ENCODE results near the gene AAK1. TPM values are rescaled to one million over a fixed set of nuclear protein-coding genes. Genes with fewer than 3 reads are reported as not detected.

The AAK1 gene
- polyA plus RNA-seq, 1 donor from 2014 or later, result 26.7 TPM

DNA sequence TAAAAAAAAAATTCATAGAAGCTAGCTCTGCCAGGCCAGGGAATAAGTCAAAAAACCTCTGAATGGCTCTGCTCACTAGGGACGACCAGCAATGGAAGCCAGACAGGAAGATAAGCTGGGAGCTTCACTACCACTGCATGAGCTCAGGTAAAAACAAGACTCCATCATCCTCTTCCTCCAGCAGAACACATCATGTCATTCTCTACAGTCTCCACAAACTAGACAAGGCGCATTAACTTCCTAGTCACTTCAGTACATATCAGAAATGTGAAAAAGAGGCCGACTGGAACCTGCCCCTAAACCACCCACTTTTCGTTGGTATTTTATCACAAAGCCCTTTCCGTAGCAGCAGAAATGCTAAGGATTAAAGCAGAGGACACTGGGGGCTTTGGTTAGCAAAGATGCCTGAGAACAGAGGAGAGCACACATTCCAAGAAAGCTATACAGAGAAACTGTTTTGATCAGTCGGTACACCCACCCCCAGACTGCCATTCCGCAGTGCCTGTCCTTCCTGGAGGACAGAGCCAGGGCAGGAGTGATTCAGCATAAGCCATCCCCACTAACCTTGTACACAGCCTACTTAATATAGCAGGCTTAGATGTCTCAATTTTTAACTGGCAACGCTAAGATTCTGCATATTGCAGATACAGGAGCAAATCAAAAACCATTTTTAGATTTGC is 53.4 kb downstream of the AAK1 start:
- H3K4me3 ChIP-seq (ENCODE audit: low read length), result no peak overlapping the region
- no peaks in the 10 kb centered on the region for H3K36me3 ChIP-seq (ENCODE audit: insufficient read depth, low read length)
- H3K79me2 ChIP-seq (replicated peaks; ENCODE audit: insufficient read depth, low read length), result no peaks in the 10 kb centered on the region
- no peaks in the 10 kb centered on the region for H3K9me3 ChIP-seq (ENCODE audit: low read length)
- no peaks in the 10 kb centered on the region for H4K20me1 ChIP-seq (ENCODE audit: insufficient read depth)
- no peak overlapping the region for H3K9ac ChIP-seq (ENCODE audit: low read length)
- TF ChIP-seq, protein P1, sequence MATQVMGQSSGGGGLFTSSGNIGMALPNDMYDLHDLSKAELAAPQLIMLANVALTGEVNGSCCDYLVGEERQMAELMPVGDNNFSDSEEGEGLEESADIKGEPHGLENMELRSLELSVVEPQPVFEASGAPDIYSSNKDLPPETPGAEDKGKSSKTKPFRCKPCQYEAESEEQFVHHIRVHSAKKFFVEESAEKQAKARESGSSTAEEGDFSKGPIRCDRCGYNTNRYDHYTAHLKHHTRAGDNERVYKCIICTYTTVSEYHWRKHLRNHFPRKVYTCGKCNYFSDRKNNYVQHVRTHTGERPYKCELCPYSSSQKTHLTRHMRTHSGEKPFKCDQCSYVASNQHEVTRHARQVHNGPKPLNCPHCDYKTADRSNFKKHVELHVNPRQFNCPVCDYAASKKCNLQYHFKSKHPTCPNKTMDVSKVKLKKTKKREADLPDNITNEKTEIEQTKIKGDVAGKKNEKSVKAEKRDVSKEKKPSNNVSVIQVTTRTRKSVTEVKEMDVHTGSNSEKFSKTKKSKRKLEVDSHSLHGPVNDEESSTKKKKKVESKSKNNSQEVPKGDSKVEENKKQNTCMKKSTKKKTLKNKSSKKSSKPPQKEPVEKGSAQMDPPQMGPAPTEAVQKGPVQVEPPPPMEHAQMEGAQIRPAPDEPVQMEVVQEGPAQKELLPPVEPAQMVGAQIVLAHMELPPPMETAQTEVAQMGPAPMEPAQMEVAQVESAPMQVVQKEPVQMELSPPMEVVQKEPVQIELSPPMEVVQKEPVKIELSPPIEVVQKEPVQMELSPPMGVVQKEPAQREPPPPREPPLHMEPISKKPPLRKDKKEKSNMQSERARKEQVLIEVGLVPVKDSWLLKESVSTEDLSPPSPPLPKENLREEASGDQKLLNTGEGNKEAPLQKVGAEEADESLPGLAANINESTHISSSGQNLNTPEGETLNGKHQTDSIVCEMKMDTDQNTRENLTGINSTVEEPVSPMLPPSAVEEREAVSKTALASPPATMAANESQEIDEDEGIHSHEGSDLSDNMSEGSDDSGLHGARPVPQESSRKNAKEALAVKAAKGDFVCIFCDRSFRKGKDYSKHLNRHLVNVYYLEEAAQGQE (IDR thresholded peaks at IDR 0.05; ENCODE audit: borderline replicate concordance), result no peak
- TF ChIP-seq EP300 (conservative IDR thresholded peaks at IDR 0.05; ENCODE audit: poor library complexity, severe bottlenecking) (no peak), SMC3 (conservative IDR thresholded peaks at IDR 0.05; ENCODE audit: poor library complexity) (no peak), EZH2 (IDR thresholded peaks at IDR 0.05; ENCODE audit: borderline replicate concordance, insufficient read depth, low read length, poor library complexity, severe bottlenecking) (no peak), RAD21 (conservative IDR thresholded peaks at IDR 0.05) (no peak), TAF1 (IDR thresholded peaks at IDR 0.05; ENCODE audit: low read depth) (no peak), MXI1 (conservative IDR thresholded peaks at IDR 0.05; ENCODE audit: poor library complexity, severe bottlenecking) (no peak), POLR2AphosphoS5 (IDR thresholded peaks at IDR 0.05) (no peak)
- TF ChIP-seq, protein P2, sequence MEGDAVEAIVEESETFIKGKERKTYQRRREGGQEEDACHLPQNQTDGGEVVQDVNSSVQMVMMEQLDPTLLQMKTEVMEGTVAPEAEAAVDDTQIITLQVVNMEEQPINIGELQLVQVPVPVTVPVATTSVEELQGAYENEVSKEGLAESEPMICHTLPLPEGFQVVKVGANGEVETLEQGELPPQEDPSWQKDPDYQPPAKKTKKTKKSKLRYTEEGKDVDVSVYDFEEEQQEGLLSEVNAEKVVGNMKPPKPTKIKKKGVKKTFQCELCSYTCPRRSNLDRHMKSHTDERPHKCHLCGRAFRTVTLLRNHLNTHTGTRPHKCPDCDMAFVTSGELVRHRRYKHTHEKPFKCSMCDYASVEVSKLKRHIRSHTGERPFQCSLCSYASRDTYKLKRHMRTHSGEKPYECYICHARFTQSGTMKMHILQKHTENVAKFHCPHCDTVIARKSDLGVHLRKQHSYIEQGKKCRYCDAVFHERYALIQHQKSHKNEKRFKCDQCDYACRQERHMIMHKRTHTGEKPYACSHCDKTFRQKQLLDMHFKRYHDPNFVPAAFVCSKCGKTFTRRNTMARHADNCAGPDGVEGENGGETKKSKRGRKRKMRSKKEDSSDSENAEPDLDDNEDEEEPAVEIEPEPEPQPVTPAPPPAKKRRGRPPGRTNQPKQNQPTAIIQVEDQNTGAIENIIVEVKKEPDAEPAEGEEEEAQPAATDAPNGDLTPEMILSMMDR (IDR thresholded peaks at IDR 0.05; ENCODE audit: poor library complexity, severe bottlenecking), result no peak
- H3K9me2 ChIP-seq (ENCODE audit: insufficient read depth, low read length), result no peaks in the 10 kb centered on the region
- H3K27ac ChIP-seq (ENCODE audit: low read length), result no peak overlapping the region
- no peaks in the 10 kb centered on the region for H3F3A ChIP-seq (ENCODE audit: insufficient read depth, low read length, poor library complexity, severe bottlenecking)
- H2AFZ ChIP-seq (ENCODE audit: low read depth, low read length), result no peak overlapping the region
- H3K27me3 ChIP-seq (ENCODE audit: insufficient read depth, low read depth, low read length), result no peaks in the 10 kb centered on the region
- H3K4me2 ChIP-seq (ENCODE audit: low read length), result no peak overlapping the region

DNA sequence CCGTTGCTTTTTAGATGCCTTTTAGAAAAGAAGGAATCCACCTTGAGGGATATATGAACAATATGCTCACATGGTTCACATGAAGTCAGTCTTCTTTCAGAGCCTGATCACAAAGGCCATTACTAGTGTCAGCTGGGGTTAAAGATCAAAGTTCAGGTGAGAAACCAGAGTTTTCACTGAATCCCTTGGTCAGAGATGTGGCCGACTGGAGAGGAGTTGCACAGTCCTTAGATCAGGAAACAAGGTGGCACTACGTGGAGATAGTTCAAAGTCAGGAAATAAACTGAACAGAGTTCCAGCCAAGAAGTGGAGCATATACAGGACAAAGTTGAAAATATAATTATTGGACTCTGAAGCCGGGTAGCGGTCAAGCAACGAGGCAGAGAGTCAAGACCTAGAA is 54.6 kb downstream of the AAK1 start:
- TF ChIP-seq TAF1 (IDR thresholded peaks at IDR 0.05; ENCODE audit: low read depth), result no peak
- no peak for TF ChIP-seq POLR2AphosphoS5 (IDR thresholded peaks at IDR 0.05)
- TF ChIP-seq EZH2 (IDR thresholded peaks at IDR 0.05; ENCODE audit: borderline replicate concordance, insufficient read depth, low read length, poor library complexity, severe bottlenecking), result no peak
- no peak overlapping the region for H3K4me2 ChIP-seq (ENCODE audit: low read length)
- no peaks in the 10 kb centered on the region for H4K20me1 ChIP-seq (ENCODE audit: insufficient read depth)
- no peaks in the 10 kb centered on the region for H3K27me3 ChIP-seq (ENCODE audit: insufficient read depth, low read depth, low read length)
- H3K9me3 ChIP-seq (ENCODE audit: low read length), result no peaks in the 10 kb centered on the region
- H3F3A ChIP-seq (ENCODE audit: insufficient read depth, low read length, poor library complexity, severe bottlenecking), result no peaks in the 10 kb centered on the region
- no peak overlapping the region for H3K4me3 ChIP-seq (ENCODE audit: low read length)
- H3K27ac ChIP-seq (ENCODE audit: low read length), result no peak overlapping the region
- no peaks in the 10 kb centered on the region for H3K36me3 ChIP-seq (ENCODE audit: insufficient read depth, low read length)
- no peak overlapping the region for H3K9ac ChIP-seq (ENCODE audit: low read length)
- no peaks in the 10 kb centered on the region for H3K79me2 ChIP-seq (replicated peaks; ENCODE audit: insufficient read depth, low read length)
- no peak overlapping the region for H2AFZ ChIP-seq (ENCODE audit: low read depth, low read length)
- H3K9me2 ChIP-seq (ENCODE audit: insufficient read depth, low read length), result no peaks in the 10 kb centered on the region

Data from neural cell (in vitro differentiated cells).